NCI-H2196 treated with DMSO at 0.1 percent for 48 hours (cell line): ENCODE data around the gene ROBO1.
"Not testable (repeated sequence)": the region's sequence is repeated elsewhere in the genome, so short reads cannot be mapped to it uniquely, and the experiment has no call there.

ENCODE experiments used
- DNase-seq: peaks from one replicate; lab custom pipeline; 2025; ENCODE audit not compliant: unreplicated experiment; lab: John Stamatoyannopoulos, UW

ROBO1 gene

GRCh38 chr3:79325833-79326383, 441.9 kb downstream of the ROBO1 start:
- not testable (repeated sequence) for DNase-seq

GRCh38 chr3:79317551-79318518, 450.0 kb downstream of the ROBO1 start:
- DNase-seq, result no peak

GRCh38 chr3:79314962-79315361, 452.8 kb downstream of the ROBO1 start:
- no peak for DNase-seq

- DNase-seq, result no peak
Measured at GRCh38 chr3:79314544-79314943, 453.3 kb downstream of the ROBO1 start.

- DNase-seq, result no peak
Measured at GRCh38 chr3:79310016-79310415, 457.8 kb downstream of the ROBO1 start.

GRCh38 chr3:79306934-79307570, 460.7 kb downstream of the ROBO1 start:
- no peak for DNase-seq

- not testable (repeated sequence) for DNase-seq
Measured at GRCh38 chr3:79299949-79300635, 467.7 kb downstream of the ROBO1 start.

GRCh38 chr3:79297245-79297960, 470.4 kb downstream of the ROBO1 start:
- DNase-seq, result no peak

GRCh38 chr3:79286882-79287281, 480.9 kb downstream of the ROBO1 start:
- DNase-seq, result no peak

- DNase-seq, result no peak
Measured at GRCh38 chr3:79285871-79286270, 481.9 kb downstream of the ROBO1 start.

GRCh38 chr3:79285380-79285779, 482.4 kb downstream of the ROBO1 start:
- no peak for DNase-seq

- no peak for DNase-seq
Measured at GRCh38 chr3:79284781-79285180, 483.0 kb downstream of the ROBO1 start.

GRCh38 chr3:79278681-79279080, 489.1 kb downstream of the ROBO1 start:
- DNase-seq, result no peak

GRCh38 chr3:79268422-79268821, 499.4 kb downstream of the ROBO1 start:
- DNase-seq, result no peak

- no peak for DNase-seq
Measured at GRCh38 chr3:79264892-79265291, 502.9 kb downstream of the ROBO1 start.

GRCh38 chr3:79263423-79263822, 504.4 kb downstream of the ROBO1 start:
- DNase-seq, result no peak

GRCh38 chr3:79258479-79258878, 509.3 kb downstream of the ROBO1 start:
- no peak for DNase-seq

- DNase-seq, result no peak
Measured at GRCh38 chr3:79257791-79258190, 510.0 kb downstream of the ROBO1 start.

- no peak for DNase-seq
Measured at GRCh38 chr3:79255702-79256101, 512.1 kb downstream of the ROBO1 start.

- DNase-seq, result no peak
Measured at GRCh38 chr3:79255292-79255691, 512.5 kb downstream of the ROBO1 start.

- no peak for DNase-seq
Measured at GRCh38 chr3:79253704-79254103, 514.1 kb downstream of the ROBO1 start.
